Glomerular visceral epithelial cell (primary cell): ENCODE data around the gene SPSB3.
"Not testable (repeated sequence)": the region's sequence is repeated elsewhere in the genome, so short reads cannot be mapped to it uniquely, and the experiment has no call there.

ENCODE experiments used
- DNase-seq: peaks from one replicate; pipeline ENCODE4 v3.0.0-alpha.2; 2016; ENCODE audit errors: extremely low spot score

SPSB3 gene

DNA sequence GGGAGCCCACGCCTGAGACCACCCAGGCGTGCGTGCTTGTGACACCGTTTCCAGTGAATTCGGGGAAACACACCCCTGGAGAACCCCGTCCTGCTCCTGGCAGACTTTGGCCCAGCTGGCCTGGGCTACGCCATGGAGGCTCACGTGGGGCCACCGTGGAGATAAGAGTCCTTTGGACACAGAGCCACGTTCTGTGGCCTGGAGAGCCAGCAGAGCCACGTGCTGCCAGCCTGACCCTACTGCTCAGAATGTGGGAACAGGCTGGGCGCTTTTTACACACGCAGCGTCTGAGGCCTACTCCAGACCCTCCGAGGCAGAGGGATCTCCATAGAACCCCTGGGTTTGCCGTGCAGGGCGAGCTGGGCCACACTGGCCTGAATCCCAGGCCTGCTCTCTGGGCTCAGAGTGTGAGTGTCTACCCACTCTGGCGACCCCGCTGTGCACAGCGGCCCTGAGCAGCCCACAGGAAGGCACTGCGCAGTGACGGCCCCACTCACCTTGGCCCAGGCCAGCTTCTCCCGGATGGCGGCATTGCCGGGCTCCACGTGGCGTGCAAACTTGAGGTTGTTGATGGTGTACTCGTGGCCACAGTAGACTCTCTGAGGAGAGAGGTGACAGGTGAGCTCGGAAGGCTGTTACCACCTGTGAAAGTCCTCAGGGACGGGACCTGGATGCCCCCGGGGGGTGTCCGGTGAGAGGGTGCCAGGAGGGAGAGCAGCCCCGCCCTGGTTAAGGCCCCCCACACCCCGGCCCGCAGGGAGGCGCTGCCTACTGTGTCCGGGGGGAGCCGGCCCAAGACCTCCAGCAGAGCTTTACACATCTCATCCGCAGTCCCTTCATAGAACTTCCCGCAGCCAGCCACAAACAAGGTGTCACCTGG lies 34.3 kb upstream of the SPSB3 start:
- no peak for DNase-seq

DNA sequence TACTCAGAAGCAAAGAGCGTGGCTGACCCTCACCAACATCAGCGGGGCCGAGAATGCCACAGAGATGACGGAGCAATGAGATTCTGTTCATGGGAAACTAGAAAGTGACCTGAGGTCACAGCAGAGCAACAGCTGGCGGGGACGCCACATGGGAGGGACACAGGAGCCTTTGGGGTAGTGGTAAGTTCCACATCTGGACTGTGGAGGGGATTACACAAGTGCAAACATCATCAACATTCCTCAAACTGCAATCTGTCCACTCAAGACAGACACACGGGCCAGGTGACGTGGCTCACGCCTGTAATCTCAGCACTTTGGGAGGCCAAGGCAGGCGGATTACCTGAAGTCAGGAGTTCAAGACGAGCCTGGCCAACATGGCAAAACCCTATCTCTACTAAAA lies 33.1 kb upstream of the SPSB3 start:
- DNase-seq, result no peak

DNA sequence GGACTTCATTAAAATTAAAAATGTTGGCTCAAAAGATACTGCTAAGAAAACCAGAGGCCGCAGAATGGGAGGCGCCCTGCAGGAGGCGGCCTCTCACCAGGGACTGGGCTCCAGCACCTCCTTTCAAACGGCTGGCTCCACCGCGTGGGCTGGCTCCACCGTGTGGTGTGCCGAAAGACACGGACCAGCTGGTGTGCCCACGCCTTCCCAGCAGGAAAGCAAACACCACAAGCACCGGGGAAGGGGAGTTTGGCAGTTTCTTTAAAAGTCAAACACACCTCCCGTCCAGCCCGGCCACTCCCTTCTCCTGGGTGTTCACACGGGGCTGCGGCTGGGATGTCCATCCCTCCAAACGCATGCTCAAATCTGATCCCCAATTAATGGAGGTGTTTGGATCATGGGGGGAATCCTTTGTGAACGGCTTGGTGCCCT lies 30.4 kb upstream of the SPSB3 start:
- no peak for DNase-seq

DNA sequence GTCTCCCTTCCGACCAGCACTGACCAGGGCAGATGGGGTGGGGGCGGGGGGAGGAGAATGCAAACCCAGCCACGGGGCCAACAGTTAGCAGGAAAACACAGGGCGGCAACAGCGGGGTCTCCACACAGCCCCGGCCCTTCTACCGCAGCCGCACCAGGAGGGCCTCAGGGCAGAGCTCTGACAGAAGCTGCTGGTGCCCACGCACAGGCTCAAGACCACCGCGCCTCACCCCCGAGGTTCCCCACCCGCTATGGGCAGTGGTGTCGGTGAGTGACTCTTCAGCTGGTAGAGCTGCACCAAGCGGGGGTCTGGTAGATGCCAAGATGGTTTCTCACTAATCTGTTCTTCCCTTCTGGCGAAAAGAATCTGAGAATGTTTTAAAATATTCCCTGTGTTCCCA lies 28.2 kb upstream of the SPSB3 start:
- DNase-seq, result no peak

DNA sequence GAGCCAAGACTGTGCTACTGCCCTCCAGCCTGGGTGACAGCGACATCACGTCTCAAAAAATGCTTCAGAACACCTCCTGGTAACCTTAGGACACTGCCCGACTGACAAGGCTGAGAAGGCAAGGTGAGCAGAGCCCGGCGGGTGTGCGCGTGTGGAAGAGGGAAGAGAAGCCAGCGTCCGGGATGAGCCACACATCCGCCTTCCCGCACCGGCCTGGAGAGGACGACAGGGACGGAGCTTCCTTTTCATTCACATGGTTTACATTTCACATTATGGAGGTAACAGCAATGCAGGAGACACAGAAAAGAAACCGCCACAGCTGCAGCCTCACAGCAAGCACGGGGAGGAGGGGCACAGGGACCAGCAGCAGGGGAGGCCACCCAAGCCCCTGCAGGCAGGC lies 27.7 kb upstream of the SPSB3 start:
- no peak for DNase-seq

DNA sequence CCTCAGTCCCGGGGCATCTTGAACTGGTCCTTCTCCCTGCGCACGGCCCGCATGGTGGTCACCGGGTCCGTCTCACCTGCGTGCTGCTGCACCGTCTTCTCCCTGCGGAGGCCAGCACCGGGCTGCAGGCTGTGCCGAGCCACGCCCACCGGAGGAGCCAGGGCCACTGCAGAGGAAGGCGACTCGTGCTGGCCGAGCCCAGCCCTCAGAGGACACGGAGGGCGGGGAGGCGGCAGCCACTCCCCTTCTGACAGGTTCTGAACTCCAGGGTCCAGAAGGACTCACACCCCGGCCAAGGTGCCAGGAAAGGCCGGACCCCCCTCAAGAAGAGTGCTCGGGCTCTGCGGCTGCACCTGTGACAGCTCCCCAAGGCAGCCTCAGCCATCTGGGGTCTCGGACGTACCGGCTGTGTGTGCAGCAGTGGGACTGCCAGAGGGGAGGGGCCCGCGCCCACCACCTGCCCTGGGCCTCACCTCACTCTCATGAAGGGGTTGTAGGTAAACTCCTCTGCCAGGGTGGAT lies 27.0 kb upstream of the SPSB3 start:
- no peak for DNase-seq

DNA sequence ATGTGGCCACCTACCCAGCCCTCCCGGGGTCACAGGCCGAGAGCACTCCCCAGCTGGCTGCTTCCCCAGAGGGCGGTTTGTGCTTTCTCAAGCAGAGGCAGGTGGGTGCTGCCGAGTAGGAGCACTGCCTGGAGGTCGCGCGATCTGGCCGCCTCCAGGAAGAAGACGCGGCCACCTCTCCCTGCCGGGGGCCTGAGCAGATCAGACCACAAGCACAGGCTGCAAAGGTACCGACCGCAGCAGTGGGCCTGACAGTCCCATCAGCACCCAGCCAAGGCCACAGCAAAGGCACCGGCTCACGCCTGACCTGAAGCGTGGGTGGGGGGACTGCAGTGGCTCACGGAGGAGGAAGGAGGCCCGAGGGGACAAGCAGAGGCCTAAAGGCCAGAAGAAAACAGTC lies 26.3 kb upstream of the SPSB3 start:
- no peak for DNase-seq

DNA sequence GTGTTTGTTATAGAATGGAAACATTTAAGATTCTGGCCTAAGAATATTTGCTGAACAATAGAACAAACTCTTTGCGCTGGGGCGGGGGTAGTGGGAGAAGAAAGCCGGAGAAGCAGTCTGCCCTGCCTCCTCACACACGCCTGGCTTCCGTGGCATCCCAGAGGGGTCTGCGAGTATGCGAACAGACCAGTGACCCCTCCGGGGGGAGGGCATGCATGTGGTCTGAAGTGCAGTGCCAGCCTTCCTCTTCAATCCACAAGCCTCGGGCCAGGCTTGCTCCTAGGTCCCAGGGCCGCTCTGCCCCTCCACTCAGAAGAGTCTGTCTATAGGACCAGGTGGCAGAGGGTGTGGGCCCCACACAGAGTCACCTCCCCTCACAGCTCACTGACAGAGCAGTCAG lies 25.3 kb upstream of the SPSB3 start:
- DNase-seq, result no peak

DNA sequence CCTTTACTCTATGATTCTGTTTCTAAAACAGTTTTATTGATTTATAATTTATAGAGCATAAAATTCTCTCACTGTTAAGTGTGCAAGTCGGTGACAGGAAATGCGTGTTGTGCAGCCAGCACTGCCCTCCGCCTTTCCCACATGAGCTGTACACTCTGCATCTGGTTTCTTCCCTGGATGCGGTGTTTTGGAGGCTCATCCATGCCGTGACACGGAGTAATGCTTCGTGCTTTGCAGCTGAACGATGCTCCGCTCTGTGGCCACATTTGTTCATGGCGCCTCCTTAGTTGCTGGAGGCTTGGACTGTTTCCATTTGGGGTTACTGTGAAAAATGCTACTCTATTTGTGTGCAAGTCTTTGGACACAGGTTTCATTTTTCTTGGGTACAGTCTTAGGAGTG lies 18.3 kb upstream of the SPSB3 start:
- DNase-seq, result no peak

DNA sequence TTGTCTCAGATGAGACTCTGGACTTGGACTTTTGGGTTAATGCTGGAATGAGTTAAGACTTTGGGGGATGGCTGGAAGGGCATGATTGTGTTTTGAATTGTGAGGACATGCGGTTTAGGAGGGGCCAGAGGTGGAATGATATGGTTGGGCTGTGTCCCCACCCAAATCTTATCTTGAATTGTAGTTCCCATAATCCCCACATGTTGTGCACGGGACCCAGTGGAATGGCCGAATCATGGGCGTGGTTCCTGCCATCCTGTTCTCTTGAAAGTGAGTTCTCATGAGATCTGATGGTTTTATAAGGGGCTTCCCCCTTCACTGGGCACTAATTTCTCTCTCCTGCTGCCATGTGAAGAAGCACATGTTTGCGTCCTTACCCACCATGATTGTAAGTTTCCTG lies 16.9 kb upstream of the SPSB3 start:
- not testable (repeated sequence) for DNase-seq

DNA sequence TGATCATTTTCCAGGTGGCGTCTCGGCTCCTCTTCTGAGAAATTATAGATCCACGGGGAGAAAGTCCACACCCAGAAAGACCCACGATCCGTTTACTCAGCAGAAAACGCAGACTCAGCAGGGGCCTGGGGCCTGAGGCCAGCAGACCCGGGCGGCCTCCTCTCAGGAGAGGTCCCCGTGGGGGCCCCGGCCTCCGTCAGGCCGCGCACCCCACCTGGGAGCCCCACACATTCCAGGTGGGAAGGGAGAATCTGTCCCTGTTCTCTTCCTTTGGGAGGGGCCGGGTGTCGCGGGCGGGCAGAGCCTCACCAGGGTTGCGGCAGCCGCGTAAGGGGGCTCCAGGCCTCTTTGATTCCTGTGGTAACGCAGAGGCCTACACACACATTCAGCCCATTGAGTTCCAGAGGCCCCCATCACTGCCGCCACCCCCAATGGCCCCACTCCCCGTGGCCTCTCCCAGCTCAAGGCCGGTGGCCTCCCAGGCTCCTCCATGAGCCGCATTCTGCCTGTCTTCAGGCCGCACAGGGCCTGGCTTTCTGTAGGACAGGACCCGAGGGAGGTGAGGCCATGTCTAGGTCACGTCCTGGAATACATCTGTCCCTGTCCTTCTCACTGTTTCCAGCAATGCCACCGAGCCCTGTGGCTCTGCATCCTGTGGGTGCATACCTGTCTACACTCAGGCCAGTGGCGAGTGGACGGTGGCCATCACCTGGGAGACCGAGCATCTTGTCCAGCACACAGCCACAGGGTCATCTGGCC lies 12.7 kb upstream of the SPSB3 start:
- no peak for DNase-seq

DNA sequence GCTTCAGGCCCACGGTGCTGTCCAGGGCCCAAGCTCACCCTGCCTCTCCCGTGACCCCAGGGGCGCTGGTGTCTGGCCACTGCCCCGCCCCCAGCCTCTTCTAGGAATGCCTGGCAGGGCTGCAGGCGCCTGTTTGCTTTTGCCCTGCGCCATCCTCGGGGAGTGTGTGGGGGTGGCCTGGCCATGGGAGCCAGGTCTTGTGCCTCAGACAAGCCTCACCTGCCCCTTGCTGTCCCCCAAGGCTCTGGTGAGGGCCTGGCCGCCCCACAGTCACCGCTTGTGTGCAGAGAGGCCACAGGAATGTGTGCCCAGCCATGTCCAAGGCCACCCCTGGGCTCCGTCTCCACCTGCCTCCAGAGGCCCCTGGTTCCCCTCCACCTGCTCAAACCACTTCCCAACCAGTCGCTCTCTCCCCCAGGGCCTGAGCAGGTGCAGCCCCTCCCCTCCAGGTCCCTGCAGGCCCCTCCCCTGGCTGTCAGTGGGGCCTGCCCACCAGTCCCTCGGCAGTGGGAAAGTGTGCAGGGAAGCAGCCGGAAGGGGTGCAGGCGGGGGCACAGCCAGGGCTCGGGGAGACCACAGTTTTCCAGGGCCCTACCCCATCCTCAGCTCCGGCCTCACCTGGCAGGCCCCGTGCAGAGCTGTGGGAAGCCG lies 12.0 kb upstream of the SPSB3 start:
- no peak for DNase-seq

DNA sequence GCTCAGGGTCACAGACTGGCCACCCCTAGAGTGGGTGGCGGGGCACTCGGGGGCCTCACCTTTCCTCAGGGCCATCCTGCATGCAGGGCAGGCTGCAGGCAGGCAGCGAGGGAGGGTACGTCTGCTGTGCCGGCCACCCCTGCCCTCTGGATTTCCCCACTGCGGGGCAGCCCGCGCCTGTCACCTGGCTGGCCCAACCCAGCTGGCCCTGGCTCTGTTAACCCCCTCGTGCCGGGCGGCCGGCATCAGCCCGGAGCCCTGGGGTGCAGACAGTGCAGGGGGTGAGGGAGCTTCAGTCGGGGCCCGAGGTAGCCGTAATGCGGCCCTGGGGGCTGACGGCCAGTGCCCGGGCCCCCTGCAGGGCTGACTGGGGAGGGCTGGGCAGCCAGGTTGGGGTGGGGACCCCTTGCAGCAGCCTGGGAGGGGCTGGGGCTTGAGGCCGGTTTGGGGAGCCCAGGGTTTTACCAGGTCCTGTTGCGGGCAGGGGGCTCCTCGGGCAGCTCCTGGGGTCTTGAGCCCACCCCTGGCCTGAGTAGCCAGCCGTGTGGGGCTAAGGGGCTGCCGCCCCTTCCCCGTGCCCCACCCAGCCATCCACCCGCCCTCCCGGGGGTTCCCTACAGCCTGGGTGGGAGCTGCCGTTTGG lies 11.3 kb upstream of the SPSB3 start, which contains the start of gene IGFALS:
Gene IGFALS (minus strand): TSS at position 128 of the 643 bp plus-strand sequence. CDS start 53 bp downstream, at position 75.
- no peak for DNase-seq

DNA sequence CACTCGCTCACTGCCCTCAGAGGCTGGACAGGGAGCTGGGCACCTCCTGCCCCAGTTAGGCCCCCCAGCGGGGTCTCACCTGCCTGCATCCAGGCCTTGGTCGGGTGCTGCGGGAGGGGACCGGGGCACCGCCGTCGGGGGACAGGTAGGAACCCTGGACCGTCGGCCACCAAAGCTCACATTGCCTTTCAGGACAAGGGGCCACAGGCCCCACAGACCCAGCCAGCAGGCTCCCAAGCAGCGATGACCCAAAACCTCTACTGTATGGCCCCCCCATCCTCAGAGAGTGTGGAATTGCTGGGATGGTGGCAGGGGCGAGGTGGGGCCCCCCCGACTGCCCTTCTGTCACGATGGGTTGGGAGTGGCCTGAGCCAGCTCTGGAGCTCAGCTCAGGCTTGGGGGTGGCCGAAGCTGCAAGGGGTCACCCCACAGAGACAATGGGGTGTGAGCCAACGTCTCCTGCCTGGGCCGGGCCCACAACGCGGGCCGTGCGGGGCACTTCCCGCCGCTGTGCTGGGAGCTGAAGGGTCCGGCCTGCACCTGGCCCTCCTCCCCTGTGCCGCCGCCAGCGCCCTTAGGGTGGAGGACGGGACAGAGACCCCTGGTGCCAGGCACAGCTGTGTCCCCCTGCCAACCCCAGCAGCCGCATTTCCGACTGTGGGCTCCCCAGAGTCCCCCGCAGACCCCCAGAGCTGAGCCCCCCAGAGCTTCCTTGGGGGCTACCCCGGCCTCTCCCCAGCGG lies 10.6 kb upstream of the SPSB3 start:
- no peak for DNase-seq

DNA sequence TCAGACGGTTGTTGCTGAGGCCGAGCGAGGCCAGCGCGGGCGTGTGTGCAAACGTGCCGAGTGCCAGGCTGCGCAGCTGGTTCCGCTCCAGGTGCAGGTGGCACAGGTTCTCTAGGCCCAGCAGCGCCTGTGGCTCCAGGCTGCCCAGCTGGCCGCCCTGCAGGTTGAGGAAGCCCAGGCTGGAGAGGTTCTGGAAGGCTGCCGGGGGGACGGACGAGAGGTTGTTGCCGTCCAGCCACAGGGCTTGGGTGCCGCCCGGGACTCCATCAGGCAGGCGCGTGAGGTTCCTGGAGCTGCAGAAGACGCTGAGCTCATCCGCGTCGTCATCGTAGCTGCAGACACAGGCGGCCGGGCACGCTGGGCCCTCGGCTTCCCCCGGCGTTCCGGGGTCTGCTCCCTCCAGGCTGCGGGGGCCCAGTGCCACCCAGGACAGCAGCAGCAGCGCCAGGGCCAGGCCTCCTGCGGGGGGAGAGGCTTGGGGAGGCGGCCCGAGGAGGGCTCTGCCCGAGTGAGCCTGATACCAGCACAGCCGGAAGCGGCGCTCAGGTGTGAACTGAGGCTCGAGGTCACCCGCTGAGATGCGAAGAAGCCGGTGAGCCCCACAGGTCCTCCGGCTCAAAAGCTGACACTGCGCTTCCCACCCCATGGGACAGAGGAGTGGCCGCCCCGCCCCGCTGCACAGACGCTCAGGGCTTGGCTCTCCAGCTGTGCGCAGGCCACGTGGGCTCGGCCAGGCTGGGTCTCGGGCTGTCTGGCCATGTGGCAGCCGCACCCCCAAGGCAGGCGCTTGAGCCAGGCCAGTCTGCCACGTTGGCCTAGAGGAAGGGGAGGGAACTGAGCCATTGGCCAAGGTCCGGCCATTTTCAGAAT lies 9.8 kb upstream of the SPSB3 start:
- DNase-seq, result no peak

DNA sequence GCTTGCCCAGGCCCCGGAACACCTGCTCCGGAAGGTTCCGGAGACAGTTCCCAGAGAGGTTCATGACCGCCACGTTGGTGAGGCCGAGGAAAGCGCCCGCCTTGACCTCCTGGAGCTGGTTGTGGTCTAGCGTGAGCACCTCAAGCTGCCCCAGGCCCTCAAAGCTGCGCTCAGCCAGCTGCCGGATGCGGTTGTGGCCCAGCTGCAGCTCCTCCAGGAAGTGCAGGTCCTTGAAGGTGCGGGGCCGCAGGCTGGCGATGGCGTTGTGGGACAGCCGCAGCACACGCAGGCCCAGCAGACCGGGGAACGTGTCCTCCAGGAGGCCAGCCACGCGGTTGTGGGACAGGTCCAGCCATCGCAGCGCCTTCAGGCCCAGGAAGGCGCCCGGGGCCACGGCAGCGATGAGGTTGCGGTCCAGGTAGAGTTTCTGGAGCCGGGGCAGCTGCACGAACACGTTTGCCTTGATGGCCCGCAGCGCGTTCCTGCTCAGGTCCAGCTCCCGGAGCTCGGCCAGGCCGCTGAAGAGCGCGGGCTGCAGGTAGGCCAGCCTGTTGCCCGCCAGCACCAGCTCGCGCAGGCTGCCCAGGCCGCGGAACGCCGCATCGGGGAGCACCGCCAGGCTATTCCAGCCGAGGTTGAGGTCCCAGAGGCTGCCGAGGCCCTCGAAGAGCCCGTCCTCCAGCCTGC lies 9.0 kb upstream of the SPSB3 start:
- no peak for DNase-seq

DNA sequence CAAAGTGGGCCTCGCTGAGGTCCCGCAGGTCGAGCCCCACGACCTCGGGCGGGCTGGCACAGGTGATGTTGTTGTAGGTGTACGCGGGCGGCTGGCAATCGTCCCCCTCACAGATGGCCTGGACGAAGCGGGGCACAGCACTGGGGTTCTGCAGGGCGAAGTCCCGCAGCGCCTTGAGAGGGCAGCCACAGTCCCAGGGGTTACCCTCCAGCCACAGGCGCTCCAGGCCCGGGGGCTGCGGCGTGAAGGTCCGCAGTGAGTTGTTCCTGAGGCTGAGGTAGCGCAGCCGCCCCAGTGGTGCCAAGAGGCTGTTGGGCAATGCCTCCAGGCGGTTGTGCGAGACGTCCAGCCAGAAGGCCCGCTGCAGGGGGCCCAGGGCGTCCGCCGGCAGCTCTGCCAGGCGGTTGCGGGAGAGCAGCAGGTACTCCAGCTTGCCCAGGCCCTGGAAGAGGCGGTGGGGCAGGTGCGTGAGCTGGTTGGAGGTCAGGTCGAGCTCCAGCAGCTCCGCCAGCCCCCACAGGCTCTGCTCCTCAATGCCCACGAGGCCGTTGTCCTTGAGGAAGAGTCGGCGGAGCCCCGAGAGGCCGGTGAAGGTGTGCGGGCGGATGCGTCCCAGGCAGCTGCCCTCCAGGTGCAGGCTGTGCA lies 8.4 kb upstream of the SPSB3 start:
- no peak for DNase-seq

DNA sequence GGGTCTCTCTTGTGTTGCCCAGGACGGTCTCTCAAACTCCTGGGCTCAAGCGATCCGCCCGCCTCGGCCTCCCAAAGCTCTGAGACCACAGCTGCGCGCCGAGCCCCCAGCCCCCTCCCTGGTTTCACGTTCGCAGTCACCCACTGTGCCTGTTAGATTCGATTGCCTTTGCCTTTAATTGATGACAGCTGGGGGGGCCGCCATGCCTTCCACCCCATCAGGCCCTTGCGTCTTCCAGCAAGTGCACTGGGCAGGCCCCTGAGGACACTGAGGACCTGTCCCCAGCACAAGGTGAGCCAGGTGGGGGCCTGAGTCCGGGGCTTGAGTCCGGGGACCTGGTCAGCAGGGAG lies 7.9 kb upstream of the SPSB3 start:
- no peak for DNase-seq

DNA sequence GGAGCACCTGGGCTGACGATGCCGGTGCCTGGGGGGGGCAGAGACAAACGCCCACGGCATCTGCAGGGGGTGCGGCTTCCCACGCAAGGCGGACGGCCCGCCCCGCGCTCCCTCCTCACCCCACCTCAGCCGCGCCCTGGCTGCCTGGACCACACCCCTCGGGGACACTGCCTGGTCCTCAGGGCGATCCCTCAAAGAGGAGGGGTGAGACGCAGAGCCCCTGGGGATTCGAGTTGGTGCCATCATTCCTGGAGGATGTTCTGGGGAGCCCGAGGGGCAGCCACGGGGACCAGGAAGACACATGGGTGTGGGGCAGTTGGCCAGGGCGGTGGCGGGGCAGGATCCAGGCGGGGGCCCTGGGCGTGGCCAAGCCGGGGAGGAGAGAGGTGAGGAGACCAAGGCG lies 7.3 kb upstream of the SPSB3 start:
- DNase-seq, result no peak
